ENCODE results near the gene SERINC5.

Gene SERINC5

DNA sequence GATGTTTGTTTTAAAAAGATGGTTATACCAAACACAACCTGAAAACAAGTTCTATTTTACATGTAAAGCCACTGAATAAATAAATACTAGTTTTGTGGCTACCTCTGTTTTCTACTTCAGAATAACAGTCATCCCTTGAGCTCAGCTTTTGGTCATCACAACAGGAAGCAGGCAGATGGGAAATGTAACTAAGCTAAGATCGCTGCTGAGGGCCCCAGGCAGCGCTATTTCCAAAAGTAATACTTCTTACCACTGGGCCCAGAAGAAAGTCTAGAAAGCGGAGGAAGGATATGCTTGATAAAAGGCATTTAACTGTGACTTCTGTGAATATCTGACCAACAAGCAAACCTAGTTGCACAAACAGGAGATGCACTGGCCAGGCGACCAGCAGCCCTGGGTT, 61.4 kb downstream of the SERINC5 start:
- no peak for DNase-seq
- H3K27me3 ChIP-seq = no peaks in the 10 kb centered on the region
- H3K4me3 ChIP-seq (ENCODE audit: low read depth, low read length) = no peak overlapping the region
- TF ChIP-seq, protein P1, sequence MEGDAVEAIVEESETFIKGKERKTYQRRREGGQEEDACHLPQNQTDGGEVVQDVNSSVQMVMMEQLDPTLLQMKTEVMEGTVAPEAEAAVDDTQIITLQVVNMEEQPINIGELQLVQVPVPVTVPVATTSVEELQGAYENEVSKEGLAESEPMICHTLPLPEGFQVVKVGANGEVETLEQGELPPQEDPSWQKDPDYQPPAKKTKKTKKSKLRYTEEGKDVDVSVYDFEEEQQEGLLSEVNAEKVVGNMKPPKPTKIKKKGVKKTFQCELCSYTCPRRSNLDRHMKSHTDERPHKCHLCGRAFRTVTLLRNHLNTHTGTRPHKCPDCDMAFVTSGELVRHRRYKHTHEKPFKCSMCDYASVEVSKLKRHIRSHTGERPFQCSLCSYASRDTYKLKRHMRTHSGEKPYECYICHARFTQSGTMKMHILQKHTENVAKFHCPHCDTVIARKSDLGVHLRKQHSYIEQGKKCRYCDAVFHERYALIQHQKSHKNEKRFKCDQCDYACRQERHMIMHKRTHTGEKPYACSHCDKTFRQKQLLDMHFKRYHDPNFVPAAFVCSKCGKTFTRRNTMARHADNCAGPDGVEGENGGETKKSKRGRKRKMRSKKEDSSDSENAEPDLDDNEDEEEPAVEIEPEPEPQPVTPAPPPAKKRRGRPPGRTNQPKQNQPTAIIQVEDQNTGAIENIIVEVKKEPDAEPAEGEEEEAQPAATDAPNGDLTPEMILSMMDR (IDR thresholded peaks at IDR 0.05; ENCODE audit: low read depth, low read length) = no peak
- H3K4me1 ChIP-seq = peaks cover 20% of the 10 kb centered on the region
- no peaks in the 10 kb centered on the region for H3K9me3 ChIP-seq
- H3K36me3 ChIP-seq = peaks cover 2% of the 10 kb centered on the region; the same call in 1 of the 2 replicates

DNA sequence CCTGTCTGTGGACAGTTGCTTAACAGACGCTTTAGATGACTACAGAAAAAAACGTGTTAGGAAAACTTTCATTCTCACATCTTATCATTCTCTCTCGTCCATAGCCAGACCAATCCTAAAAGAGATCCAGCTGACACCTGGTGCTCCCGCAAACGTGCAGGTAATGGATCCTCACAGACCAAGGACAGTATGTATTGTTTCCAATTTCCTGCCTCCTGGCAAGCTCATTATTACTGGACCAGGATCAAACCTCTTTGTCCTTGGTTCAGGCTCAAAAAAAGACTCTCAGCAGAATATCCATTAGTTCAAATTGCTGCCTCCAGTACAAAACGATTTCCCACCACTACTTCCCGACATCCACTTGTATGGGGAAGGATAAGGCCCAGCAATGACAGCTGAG, 62.4 kb downstream of the SERINC5 start:
- H3K4me3 ChIP-seq (ENCODE audit: low read depth, low read length) = no peak overlapping the region
- no peaks in the 10 kb centered on the region for H3K9me3 ChIP-seq
- peaks cover 20% of the 10 kb centered on the region for H3K4me1 ChIP-seq
- H3K36me3 ChIP-seq = no peaks in the 10 kb centered on the region
- no peaks in the 10 kb centered on the region for H3K27me3 ChIP-seq
- no peak for DNase-seq
- TF ChIP-seq, protein P1 (IDR thresholded peaks at IDR 0.05; ENCODE audit: low read depth, low read length) = no peak

DNA sequence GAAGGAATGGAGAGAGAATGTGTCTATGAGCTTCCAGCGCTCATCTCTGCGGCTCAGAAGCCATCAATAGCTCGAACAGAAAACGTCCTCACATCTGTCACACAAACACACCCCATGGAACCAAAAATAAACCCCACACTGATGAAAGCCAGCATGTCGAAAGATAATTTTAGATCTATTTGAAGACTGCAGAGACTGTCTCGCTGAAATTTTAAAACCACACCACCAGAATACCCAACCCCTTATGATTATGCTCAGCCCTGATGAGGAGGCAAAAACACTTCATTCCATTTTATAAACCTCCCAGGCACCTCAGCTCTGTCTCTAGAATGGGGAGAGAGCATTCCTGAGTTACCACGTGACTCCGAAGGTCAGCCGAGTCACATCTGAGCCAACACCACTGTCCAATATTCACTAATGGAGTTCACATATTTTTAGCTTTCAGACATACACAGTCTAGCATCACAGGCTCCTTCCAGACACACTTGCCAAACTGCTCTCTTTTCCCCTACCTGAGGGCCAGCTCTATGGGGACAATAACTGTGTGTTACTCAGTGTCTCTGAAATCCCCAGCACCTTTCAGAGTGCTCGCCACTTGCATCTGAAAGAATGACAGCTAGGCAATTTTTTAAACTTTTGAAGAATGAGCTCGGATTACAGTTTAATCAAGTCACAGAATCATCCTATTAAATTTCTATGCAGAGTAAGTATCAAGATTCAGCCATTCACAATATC, 63.2 kb downstream of the SERINC5 start:
- TF ChIP-seq, protein P1 (IDR thresholded peaks at IDR 0.05; ENCODE audit: low read depth, low read length) = no peak
- Histone ChIP-seq H3K4me1 (peaks cover 22% of the 10 kb centered on the region), H3K27me3 (no peaks in the 10 kb centered on the region)

DNA sequence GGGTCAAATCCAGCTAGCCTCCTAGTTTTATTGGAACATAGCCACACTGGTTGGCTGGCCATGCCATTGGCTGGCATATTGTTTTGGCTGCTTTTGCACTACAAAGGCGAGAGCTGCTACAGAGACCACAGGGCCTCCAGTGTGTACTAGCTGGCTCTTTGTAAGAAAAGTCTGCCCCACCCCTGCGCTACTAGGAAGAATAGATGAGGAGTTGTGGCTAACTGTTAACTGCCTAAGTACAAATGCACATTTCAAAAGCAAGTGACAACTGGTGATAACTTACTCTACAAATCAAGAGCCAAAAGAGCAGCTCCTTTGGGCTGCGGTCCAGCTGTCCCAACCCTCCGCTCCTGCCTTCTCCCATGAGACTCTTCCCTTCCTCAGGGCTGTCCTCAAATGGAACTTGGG, 63.9 kb downstream of the SERINC5 start:
- no peak for DNase-seq
- Histone ChIP-seq H3K4me1 (peaks cover 26% of the 10 kb centered on the region), H3K27me3 (no peaks in the 10 kb centered on the region), H3K9me3 (no peaks in the 10 kb centered on the region), H3K4me3 (ENCODE audit: low read depth, low read length) (no peak overlapping the region), H3K36me3 (no peaks in the 10 kb centered on the region)
- TF ChIP-seq, protein P1 (IDR thresholded peaks at IDR 0.05; ENCODE audit: low read depth, low read length) = no peak

More for the DNA sequence above, 63.2 kb downstream of the SERINC5 start:
- Histone ChIP-seq H3K36me3 (no peaks in the 10 kb centered on the region), H3K4me3 (ENCODE audit: low read depth, low read length) (no peak overlapping the region), H3K9me3 (no peaks in the 10 kb centered on the region)
- no peak for DNase-seq

DNA sequence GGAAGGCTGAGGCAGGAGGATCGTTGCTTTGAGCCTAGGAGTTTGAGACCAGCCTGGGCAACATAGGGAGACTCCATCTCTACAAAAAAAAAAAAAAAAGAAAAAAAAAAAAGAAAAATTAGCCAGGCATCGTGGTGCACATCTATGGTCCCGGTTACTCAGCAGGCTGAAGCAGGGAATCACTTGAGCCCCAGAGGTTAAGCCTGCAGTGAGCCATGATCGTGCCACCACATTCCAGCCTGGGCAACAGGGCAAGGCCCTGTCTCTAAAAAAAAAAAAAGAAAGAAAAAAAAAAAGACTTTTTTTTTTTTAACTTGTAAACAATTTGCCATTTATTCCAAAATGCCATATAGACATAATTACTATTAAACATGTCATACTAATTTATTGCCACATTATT, 64.5 kb downstream of the SERINC5 start:
- TF ChIP-seq, protein P1 (IDR thresholded peaks at IDR 0.05; ENCODE audit: low read depth, low read length) = no peak
- peaks cover 26% of the 10 kb centered on the region for H3K4me1 ChIP-seq
- no peaks in the 10 kb centered on the region for H3K36me3 ChIP-seq
- no peaks in the 10 kb centered on the region for H3K27me3 ChIP-seq
- DNase-seq = no peak
- H3K9me3 ChIP-seq = no peaks in the 10 kb centered on the region
- H3K4me3 ChIP-seq (ENCODE audit: low read depth, low read length) = no peak overlapping the region

DNA sequence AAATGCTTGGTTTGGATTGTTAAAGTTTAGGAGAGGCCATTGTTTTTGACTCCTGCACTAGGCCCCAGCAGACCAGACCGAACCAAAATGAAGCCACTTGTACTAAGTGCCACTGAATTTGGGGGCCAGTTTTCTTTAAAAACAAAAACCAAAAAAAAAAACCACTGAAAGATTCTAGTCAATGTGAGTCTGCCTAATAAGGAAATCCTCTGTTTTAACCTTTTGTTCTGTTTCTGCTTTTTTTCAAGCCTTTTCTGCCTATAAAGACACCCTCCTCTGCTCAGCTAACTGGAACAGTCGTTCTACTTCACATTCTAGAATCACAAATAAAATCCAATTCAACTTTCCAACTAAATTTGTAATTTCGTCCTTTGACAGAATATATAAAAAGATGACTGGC, 64.9 kb downstream of the SERINC5 start:
- H3K27me3 ChIP-seq = no peaks in the 10 kb centered on the region
- H3K4me1 ChIP-seq = peaks cover 26% of the 10 kb centered on the region
- H3K4me3 ChIP-seq (ENCODE audit: low read depth, low read length) = no peak overlapping the region
- H3K36me3 ChIP-seq = no peaks in the 10 kb centered on the region
- no peaks in the 10 kb centered on the region for H3K9me3 ChIP-seq
- TF ChIP-seq, protein P1 (IDR thresholded peaks at IDR 0.05; ENCODE audit: low read depth, low read length) = no peak
- no peak for DNase-seq
